ENCODE measurements around the gene AFF2.

Gene AFF2

DNA sequence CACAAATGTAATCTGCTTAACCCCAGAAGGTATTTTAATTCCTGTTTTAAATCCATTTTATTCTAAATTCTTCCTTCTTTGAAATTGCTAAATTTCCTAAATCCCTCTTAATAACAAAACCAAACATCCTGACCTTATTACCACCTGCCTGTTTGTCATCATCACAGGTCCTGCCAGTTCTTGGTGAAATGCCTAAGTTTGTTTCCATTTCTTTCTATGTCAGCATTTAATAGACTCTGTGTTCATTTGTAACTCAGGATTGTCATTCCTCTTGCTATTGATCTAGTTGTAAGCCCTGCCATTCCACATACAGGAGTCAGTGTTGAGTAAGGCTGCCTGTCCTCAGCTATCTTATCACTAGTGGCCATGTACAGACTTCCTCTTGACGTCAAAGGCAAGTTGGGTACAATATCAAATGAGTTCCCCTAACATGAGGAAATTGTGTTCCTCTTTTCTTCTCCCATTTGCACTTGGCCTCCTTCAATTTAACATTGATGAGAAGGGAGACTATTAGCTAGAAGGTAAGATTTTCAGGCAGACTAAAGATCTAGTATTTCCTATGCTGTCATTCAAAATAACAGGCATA, 440.1 kb downstream of the AFF2 start:
- Histone ChIP-seq H3K4me3 (ENCODE audit: low read length) (no peak overlapping the region), H3K4me1 (ENCODE audit: control insufficient read depth, low read depth, low read length) (no peaks in the 10 kb centered on the region), H3K27me3 (ENCODE audit: control insufficient read depth, insufficient read depth, low read length) (no peaks in the 10 kb centered on the region), H3K36me3 (ENCODE audit: control insufficient read depth, low read depth, low read length) (no peaks in the 10 kb centered on the region), H3K27ac (ENCODE audit: low read length) (no peak overlapping the region), H3K9ac (ENCODE audit: low read length) (no peak overlapping the region), H3K9me3 (ENCODE audit: control insufficient read depth, low read depth, low read length) (peaks cover 18% of the 10 kb centered on the region)

GRCh38 chrX:148942754-148943153, 442.3 kb downstream of the AFF2 start:
- no peaks in the 10 kb centered on the region for H3K27me3 ChIP-seq (ENCODE audit: control insufficient read depth, insufficient read depth, low read length)
- H3K4me3 ChIP-seq (ENCODE audit: low read length): no peak overlapping the region
- H3K9ac ChIP-seq (ENCODE audit: low read length): no peak overlapping the region
- H3K9me3 ChIP-seq (ENCODE audit: control insufficient read depth, low read depth, low read length): peaks cover 24% of the 10 kb centered on the region
- no peak overlapping the region for H3K27ac ChIP-seq (ENCODE audit: low read length)
- H3K36me3 ChIP-seq (ENCODE audit: control insufficient read depth, low read depth, low read length): no peaks in the 10 kb centered on the region
- H3K4me1 ChIP-seq (ENCODE audit: control insufficient read depth, low read depth, low read length): no peaks in the 10 kb centered on the region

GRCh38 chrX:148947399-148947975, 447.1 kb downstream of the AFF2 start:
- Histone ChIP-seq H3K9ac (ENCODE audit: low read length) (no peak overlapping the region), H3K4me3 (ENCODE audit: low read length) (no peak overlapping the region), H3K36me3 (ENCODE audit: control insufficient read depth, low read depth, low read length) (no peaks in the 10 kb centered on the region), H3K9me3 (ENCODE audit: control insufficient read depth, low read depth, low read length) (peaks cover 15% of the 10 kb centered on the region), H3K27ac (ENCODE audit: low read length) (no peak overlapping the region), H3K27me3 (ENCODE audit: control insufficient read depth, insufficient read depth, low read length) (no peaks in the 10 kb centered on the region), H3K4me1 (ENCODE audit: control insufficient read depth, low read depth, low read length) (no peaks in the 10 kb centered on the region)

- H3K36me3 ChIP-seq (ENCODE audit: control insufficient read depth, low read depth, low read length): no peaks in the 10 kb centered on the region
- no peak overlapping the region for H3K9ac ChIP-seq (ENCODE audit: low read length)
- no peak overlapping the region for H3K27ac ChIP-seq (ENCODE audit: low read length)
- H3K9me3 ChIP-seq (ENCODE audit: control insufficient read depth, low read depth, low read length): peaks cover 11% of the 10 kb centered on the region
- H3K4me1 ChIP-seq (ENCODE audit: control insufficient read depth, low read depth, low read length): no peaks in the 10 kb centered on the region
- no peak overlapping the region for H3K4me3 ChIP-seq (ENCODE audit: low read length)
- no peaks in the 10 kb centered on the region for H3K27me3 ChIP-seq (ENCODE audit: control insufficient read depth, insufficient read depth, low read length)
Observed at GRCh38 chrX:148956352-148956751, 455.9 kb downstream of the AFF2 start.

DNA sequence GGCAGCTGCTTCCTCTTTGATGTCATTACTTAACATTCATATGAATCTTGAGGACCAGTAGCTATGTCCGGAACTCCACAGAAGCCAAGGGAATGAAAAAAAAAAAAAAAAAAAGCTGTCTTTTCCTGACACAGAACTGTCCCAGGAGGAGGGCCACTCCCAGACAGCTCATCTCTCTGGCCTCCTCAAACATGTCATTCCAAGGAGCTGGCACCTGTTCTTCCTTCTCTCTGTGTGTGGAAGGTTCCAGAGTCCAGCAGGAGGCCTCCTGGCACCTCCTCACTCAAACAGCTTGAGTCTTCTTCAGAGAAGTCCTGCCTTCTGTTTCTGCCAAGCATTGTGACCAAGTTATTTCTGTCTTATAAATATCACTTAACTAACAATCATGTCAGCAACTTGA, 458.5 kb downstream of the AFF2 start:
- Histone ChIP-seq H3K36me3 (ENCODE audit: control insufficient read depth, low read depth, low read length) (no peaks in the 10 kb centered on the region), H3K4me3 (ENCODE audit: low read length) (no peak overlapping the region), H3K9ac (ENCODE audit: low read length) (no peak overlapping the region)

DNA sequence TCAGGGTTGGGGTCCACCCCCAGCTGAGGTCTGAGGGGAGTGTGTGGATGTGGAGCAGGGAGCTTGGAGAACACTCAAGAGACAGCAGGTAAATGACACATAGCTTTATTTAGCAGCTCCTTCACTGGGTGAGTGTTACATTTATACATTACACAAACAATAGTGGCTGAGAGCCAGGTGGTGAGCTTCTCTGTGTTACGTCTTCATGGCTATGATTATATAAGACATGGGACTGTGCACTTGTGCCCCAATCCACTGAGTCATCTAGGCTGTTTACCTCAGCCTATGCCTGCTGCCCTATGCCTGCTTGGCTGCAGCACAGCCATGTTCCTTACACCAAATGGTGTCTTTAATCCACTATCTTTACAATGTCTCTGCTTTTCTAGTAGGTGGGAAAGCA, 459.6 kb downstream of the AFF2 start:
- Histone ChIP-seq H3K27ac (ENCODE audit: low read length) (no peak overlapping the region), H3K36me3 (ENCODE audit: control insufficient read depth, low read depth, low read length) (no peaks in the 10 kb centered on the region), H3K9me3 (ENCODE audit: control insufficient read depth, low read depth, low read length) (peaks cover 18% of the 10 kb centered on the region), H3K4me1 (ENCODE audit: control insufficient read depth, low read depth, low read length) (no peaks in the 10 kb centered on the region), H3K27me3 (ENCODE audit: control insufficient read depth, insufficient read depth, low read length) (no peaks in the 10 kb centered on the region), H3K4me3 (ENCODE audit: low read length) (no peak overlapping the region), H3K9ac (ENCODE audit: low read length) (no peak overlapping the region)

More for the DNA sequence above, 458.5 kb downstream of the AFF2 start:
- Histone ChIP-seq H3K4me1 (ENCODE audit: control insufficient read depth, low read depth, low read length) (no peaks in the 10 kb centered on the region), H3K9me3 (ENCODE audit: control insufficient read depth, low read depth, low read length) (peaks cover 11% of the 10 kb centered on the region), H3K27ac (ENCODE audit: low read length) (no peak overlapping the region), H3K27me3 (ENCODE audit: control insufficient read depth, insufficient read depth, low read length) (no peaks in the 10 kb centered on the region)

DNA sequence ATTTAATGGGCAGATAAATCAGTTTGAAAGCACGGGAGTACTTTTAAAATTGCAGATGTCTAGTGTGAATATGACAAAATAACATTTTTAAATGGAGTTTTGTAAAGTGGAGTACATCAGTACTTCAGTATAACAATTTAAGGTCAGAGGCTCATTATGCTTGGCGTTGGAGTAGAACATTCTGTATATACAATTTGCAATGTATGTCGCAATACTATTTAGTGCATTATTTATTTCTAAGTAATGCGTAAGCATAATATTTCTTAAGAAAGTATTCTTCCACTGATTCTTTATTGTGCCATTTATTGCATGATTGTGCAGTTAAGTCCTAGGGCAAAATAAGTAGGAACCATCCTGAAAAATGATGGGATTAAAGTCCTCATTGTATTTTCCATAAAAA, 461.6 kb downstream of the AFF2 start:
- no peak overlapping the region for H3K9ac ChIP-seq (ENCODE audit: low read length)
- H3K36me3 ChIP-seq (ENCODE audit: control insufficient read depth, low read depth, low read length): no peaks in the 10 kb centered on the region
- H3K27me3 ChIP-seq (ENCODE audit: control insufficient read depth, insufficient read depth, low read length): no peaks in the 10 kb centered on the region
- no peak overlapping the region for H3K27ac ChIP-seq (ENCODE audit: low read length)
- no peaks in the 10 kb centered on the region for H3K4me1 ChIP-seq (ENCODE audit: control insufficient read depth, low read depth, low read length)
- H3K4me3 ChIP-seq (ENCODE audit: low read length): no peak overlapping the region
- H3K9me3 ChIP-seq (ENCODE audit: control insufficient read depth, low read depth, low read length): peaks cover 15% of the 10 kb centered on the region

DNA sequence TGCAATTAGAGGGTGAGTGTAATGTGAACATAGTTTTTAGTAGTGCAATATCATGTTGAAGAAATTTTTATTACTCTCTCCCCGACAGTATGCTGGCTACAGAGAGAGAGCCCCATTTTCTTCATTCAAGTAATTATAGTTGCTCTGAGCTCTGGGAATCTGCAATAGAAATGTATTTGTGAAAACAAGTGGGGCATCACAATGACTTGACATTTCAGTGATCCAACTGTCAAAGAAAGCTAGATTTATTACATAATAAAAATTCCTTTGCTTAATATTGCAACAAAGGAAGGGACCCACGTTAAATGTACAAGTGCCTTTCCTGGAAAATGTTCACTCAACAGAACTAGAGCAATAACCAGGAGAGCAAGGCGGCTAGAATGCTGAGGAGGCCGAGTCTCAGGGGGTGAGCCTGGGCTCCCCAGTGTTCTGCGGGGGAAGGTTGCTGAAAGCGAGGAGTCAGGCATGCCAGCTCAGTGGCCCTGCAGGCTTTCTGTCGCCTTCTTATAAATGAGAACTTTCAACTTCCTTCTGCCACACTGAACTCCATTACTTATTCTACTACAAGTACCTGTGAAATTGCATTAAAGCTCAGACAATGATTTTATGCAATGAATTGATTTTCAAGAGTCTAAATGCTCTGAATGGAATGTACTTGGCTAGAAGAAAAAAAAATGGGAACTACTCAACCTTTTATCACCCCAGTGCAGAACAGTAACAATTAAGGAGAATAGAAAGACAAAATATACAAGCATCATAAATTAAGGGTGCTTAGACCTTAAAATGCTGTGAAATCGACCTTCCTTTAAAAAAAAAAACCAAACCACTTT, 476.4 kb downstream of the AFF2 start:
- no peak overlapping the region for H3K4me3 ChIP-seq (ENCODE audit: low read length)
- H3K9me3 ChIP-seq (ENCODE audit: control insufficient read depth, low read depth, low read length): peaks cover 12% of the 10 kb centered on the region
- H3K4me1 ChIP-seq (ENCODE audit: control insufficient read depth, low read depth, low read length): no peaks in the 10 kb centered on the region
- no peaks in the 10 kb centered on the region for H3K27me3 ChIP-seq (ENCODE audit: control insufficient read depth, insufficient read depth, low read length)
- no peak overlapping the region for H3K9ac ChIP-seq (ENCODE audit: low read length)
- no peak overlapping the region for H3K27ac ChIP-seq (ENCODE audit: low read length)
- H3K36me3 ChIP-seq (ENCODE audit: control insufficient read depth, low read depth, low read length): no peaks in the 10 kb centered on the region

DNA sequence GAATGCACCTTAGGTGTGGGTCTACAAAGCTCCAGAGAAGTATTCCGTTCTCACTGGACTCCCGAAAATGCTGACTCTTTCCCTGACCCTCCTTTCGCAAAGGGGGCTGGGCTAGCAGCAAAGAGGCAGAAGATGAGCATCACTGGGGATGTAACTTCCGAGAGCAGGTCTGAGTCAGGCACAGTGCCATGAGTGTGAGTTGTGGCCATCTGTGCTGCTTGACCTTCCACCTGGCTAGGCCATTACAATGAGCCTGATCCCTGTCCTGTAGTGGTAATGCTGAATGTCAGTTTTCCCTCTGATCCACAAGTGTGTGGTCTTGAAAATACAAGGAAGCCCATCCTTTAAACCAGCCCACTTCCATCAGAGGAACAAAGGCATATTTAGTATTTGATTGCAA, 479.4 kb downstream of the AFF2 start:
- Histone ChIP-seq H3K9ac (ENCODE audit: low read length) (no peak overlapping the region), H3K4me1 (ENCODE audit: control insufficient read depth, low read depth, low read length) (no peaks in the 10 kb centered on the region), H3K36me3 (ENCODE audit: control insufficient read depth, low read depth, low read length) (no peaks in the 10 kb centered on the region), H3K27ac (ENCODE audit: low read length) (no peak overlapping the region), H3K27me3 (ENCODE audit: control insufficient read depth, insufficient read depth, low read length) (no peaks in the 10 kb centered on the region), H3K9me3 (ENCODE audit: control insufficient read depth, low read depth, low read length) (peaks cover 9% of the 10 kb centered on the region), H3K4me3 (ENCODE audit: low read length) (no peak overlapping the region)

DNA sequence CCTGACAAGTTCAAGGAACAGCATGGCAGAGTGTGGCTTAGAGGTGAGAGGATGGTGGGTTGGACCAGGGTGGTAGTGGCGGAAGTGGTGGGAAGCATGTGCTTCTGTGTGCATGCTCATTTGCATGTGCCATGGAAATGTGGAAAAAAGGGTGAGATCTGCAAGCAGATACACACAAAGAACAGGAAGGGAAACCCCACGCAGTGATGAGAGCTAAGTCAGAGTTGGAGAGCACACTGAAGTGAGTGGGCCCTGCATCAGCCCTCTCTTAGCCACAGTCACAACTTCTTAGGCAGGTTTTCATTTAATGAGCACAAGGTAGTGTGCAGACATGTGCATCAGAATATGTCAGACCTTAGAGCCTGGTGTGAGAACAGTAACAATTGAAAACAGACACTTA, 483.8 kb downstream of the AFF2 start:
- H3K36me3 ChIP-seq (ENCODE audit: control insufficient read depth, low read depth, low read length): no peaks in the 10 kb centered on the region
- H3K27me3 ChIP-seq (ENCODE audit: control insufficient read depth, insufficient read depth, low read length): no peaks in the 10 kb centered on the region
- H3K4me1 ChIP-seq (ENCODE audit: control insufficient read depth, low read depth, low read length): no peaks in the 10 kb centered on the region
- no peak overlapping the region for H3K27ac ChIP-seq (ENCODE audit: low read length)
- H3K9ac ChIP-seq (ENCODE audit: low read length): no peak overlapping the region
- peaks cover 9% of the 10 kb centered on the region for H3K9me3 ChIP-seq (ENCODE audit: control insufficient read depth, low read depth, low read length)
- no peak overlapping the region for H3K4me3 ChIP-seq (ENCODE audit: low read length)

- Histone ChIP-seq H3K36me3 (ENCODE audit: control insufficient read depth, low read depth, low read length) (no peaks in the 10 kb centered on the region), H3K4me1 (ENCODE audit: control insufficient read depth, low read depth, low read length) (no peaks in the 10 kb centered on the region)
Observed at GRCh38 chrX:148991502-148991901, 491.1 kb downstream of the AFF2 start.

GRCh38 chrX:148995661-148996060, 495.2 kb downstream of the AFF2 start:
- no peak overlapping the region for H3K4me3 ChIP-seq (ENCODE audit: low read length)
- no peak overlapping the region for H3K9ac ChIP-seq (ENCODE audit: low read length)
- no peaks in the 10 kb centered on the region for H3K36me3 ChIP-seq (ENCODE audit: control insufficient read depth, low read depth, low read length)
- peaks cover 4% of the 10 kb centered on the region for H3K9me3 ChIP-seq (ENCODE audit: control insufficient read depth, low read depth, low read length)
- H3K27me3 ChIP-seq (ENCODE audit: control insufficient read depth, insufficient read depth, low read length): no peaks in the 10 kb centered on the region
- no peaks in the 10 kb centered on the region for H3K4me1 ChIP-seq (ENCODE audit: control insufficient read depth, low read depth, low read length)
- no peak overlapping the region for H3K27ac ChIP-seq (ENCODE audit: low read length)

More at GRCh38 chrX:148991502-148991901, 491.1 kb downstream of the AFF2 start:
- Histone ChIP-seq H3K9me3 (ENCODE audit: control insufficient read depth, low read depth, low read length) (peaks cover 4% of the 10 kb centered on the region), H3K4me3 (ENCODE audit: low read length) (no peak overlapping the region), H3K27ac (ENCODE audit: low read length) (no peak overlapping the region), H3K9ac (ENCODE audit: low read length) (no peak overlapping the region), H3K27me3 (ENCODE audit: control insufficient read depth, insufficient read depth, low read length) (no peaks in the 10 kb centered on the region)

All from iPS-18a (cell line).